Activated naive CD8-positive, alpha-beta T cell (primary cell): Measurements from ENCODE around the gene FAM20A.
A peak's percentile ranks its signal among the peaks of the same experiment; 100 is the strongest.
"Not testable (repeated sequence)": the region's sequence is repeated elsewhere in the genome, so short reads cannot be mapped to it uniquely, and the experiment has no call there.

ENCODE experiments used
- H3K27ac Mint-ChIP-seq: one replicate; pipeline ENCODE4 v1.8.0; 2021; ENCODE audit warnings: mixed read lengths
- H3K27me3 Mint-ChIP-seq: one replicate; pipeline ENCODE4 v1.8.0; 2021; ENCODE audit warnings: mixed read lengths
- H3K36me3 Mint-ChIP-seq: one replicate; pipeline ENCODE4 v1.8.0; 2021; ENCODE audit warnings: mixed read lengths
- H3K4me1 Mint-ChIP-seq: one replicate; pipeline ENCODE4 v1.8.0; 2021; ENCODE audit warnings: low read depth, mixed read lengths
- H3K4me3 Mint-ChIP-seq: one replicate; pipeline ENCODE4 v1.8.0; 2021; ENCODE audit warnings: mild to moderate bottlenecking, mixed read lengths
- H3K9me3 Mint-ChIP-seq: one replicate; pipeline ENCODE4 v1.8.0; 2021; ENCODE audit warnings: low read depth, mixed read lengths

Gene FAM20A

DNA sequence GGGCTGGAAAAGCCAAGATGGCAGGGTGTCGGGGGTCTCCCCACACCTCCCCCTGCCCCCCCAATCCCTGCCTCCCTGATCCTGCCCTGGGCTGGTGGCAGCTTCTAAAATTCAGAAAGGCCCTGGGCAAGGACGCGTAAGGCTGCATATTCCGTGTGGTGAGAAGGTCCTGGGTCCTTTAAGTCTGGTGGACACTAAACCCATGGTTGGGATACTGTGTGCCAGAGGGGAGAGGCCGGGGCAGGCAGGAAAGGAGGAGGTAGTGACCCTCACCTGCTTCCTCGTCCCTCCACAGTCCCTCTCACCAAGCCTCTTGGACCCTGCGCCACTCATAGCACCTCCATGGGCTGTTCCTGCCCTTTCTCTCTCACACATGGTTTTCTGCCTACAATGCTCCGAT lies 60.2 kb downstream of the FAM20A start:
- Mint-ChIP-seq H3K9me3 (no peaks in the 10 kb centered on the region), H3K36me3 (no peaks in the 10 kb centered on the region), H3K27ac (no peak overlapping the region), H3K4me1 (no peaks in the 10 kb centered on the region), H3K27me3 (no peaks in the 10 kb centered on the region), H3K4me3 (no peak overlapping the region)

- H3K4me1 Mint-ChIP-seq: no peaks in the 10 kb centered on the region
- H3K36me3 Mint-ChIP-seq: peaks cover 3% of the 10 kb centered on the region
- no peak overlapping the region for H3K4me3 Mint-ChIP-seq
- no peak overlapping the region for H3K27ac Mint-ChIP-seq
- H3K9me3 Mint-ChIP-seq: no peaks in the 10 kb centered on the region
- no peaks in the 10 kb centered on the region for H3K27me3 Mint-ChIP-seq
Measured at GRCh38 chr17:68539548-68540467, 61.4 kb downstream of the FAM20A start.

DNA sequence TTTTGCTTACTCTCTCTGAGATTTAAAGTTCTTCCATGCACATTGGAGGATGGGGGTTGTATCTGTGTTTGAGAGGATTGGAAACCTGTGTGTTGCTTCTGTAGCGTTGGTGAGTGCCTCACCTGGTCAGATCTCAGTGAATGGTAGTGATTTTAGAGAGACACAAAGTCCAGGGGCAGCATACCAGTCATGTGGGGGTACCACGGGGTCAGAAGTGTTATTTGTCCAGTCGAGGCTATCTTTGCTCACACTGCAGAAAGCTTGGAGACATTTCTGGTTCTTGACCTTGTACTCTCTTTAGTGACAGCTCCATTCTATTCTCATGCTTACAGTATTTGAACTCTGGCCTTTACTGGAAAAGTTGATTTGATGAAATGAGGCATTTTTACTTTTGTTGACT lies 65.2 kb downstream of the FAM20A start:
- Mint-ChIP-seq H3K4me1 (no peaks in the 10 kb centered on the region), H3K9me3 (no peaks in the 10 kb centered on the region), H3K27me3 (no peaks in the 10 kb centered on the region), H3K4me3 (no peak overlapping the region), H3K27ac (no peak overlapping the region), H3K36me3 (peaks cover 6% of the 10 kb centered on the region)

DNA sequence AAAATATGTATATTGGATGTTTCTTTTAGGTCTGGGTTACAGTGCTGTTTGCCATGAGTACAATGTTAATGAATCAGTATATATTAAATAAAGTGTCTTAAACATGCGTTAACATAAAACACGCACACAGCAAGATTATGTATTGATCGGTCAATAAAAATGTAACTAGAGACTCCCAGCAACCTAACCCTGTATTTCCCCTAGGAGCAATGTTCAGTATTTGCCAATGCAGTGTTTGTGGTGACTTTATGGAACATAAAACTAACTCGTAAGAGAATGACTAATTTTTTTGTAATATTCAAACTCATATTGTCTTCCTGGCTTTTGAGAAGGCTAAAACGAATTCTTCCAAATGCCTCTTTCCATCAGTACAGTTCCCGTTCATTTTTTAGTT lies 66.5 kb downstream of the FAM20A start:
- Mint-ChIP-seq H3K4me3 (no peak overlapping the region), H3K36me3 (peaks cover 6% of the 10 kb centered on the region), H3K27ac (no peak overlapping the region), H3K9me3 (no peaks in the 10 kb centered on the region), H3K27me3 (no peaks in the 10 kb centered on the region), H3K4me1 (no peaks in the 10 kb centered on the region)

GRCh38 chr17:68533887-68534694 lies 67.1 kb downstream of the FAM20A start:
- H3K4me1 Mint-ChIP-seq: no peaks in the 10 kb centered on the region
- H3K27ac Mint-ChIP-seq: no peak overlapping the region
- no peaks in the 10 kb centered on the region for H3K9me3 Mint-ChIP-seq
- no peak overlapping the region for H3K4me3 Mint-ChIP-seq
- H3K27me3 Mint-ChIP-seq: no peaks in the 10 kb centered on the region
- H3K36me3 Mint-ChIP-seq: peaks cover 6% of the 10 kb centered on the region

DNA sequence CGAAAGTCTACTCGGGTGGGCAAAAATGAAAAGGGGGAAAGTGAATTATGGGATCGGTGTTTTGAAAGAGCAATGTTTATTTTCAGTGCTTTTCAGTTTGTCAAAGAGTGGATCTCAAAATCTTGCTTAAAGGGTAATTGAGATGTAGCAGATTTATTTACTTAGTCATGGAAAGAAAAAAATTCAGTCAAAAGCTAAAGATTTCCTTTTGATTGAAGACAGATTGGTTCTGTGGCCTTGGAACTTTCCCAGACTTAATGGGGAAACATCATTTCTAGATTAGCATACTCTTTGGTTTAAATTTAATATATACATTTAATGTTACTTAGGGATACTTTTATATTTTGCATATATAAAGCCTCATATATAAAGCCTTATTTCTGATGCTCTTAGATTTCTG lies 68.3 kb downstream of the FAM20A start:
- no peaks in the 10 kb centered on the region for H3K27me3 Mint-ChIP-seq
- no peak overlapping the region for H3K27ac Mint-ChIP-seq
- no peaks in the 10 kb centered on the region for H3K4me1 Mint-ChIP-seq
- H3K9me3 Mint-ChIP-seq: no peaks in the 10 kb centered on the region
- peaks cover 6% of the 10 kb centered on the region for H3K36me3 Mint-ChIP-seq
- H3K4me3 Mint-ChIP-seq: no peak overlapping the region

DNA sequence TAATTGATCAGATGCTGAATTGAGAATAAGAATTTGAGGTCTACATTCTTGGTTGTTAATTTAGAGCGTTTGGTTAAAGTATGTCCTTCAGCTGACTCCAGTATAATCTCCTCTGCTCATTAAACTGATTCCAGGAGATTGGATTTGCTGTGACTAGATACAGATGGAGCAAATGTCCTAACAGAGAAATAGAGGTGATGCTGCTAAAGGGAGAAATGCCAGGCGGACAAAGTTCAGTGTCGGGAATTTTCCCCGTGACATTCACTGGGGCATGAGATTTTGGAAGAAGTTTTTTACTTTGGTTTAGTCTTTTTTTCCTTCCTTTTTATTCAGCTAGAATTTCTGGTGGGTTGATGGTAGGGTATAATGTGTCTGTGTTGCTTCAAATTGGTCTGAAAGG lies 69.9 kb downstream of the FAM20A start:
- Mint-ChIP-seq H3K4me3 (no peak overlapping the region), H3K27ac (peak overlapping the region; percentile 46), H3K27me3 (no peaks in the 10 kb centered on the region), H3K9me3 (no peaks in the 10 kb centered on the region), H3K4me1 (peaks cover 3% of the 10 kb centered on the region), H3K36me3 (peaks cover 10% of the 10 kb centered on the region)

GRCh38 chr17:68527314-68527713 lies 73.9 kb downstream of the FAM20A start:
- Mint-ChIP-seq H3K36me3 (peaks cover 10% of the 10 kb centered on the region), H3K9me3 (no peaks in the 10 kb centered on the region), H3K4me1 (peaks cover 3% of the 10 kb centered on the region), H3K4me3 (no peak overlapping the region), H3K27ac (no peak overlapping the region), H3K27me3 (no peaks in the 10 kb centered on the region)

- Mint-ChIP-seq H3K4me3 (no peak overlapping the region), H3K27me3 (no peaks in the 10 kb centered on the region), H3K36me3 (peaks cover 10% of the 10 kb centered on the region), H3K4me1 (peaks cover 3% of the 10 kb centered on the region), H3K27ac (peak overlapping the region; percentile 4), H3K9me3 (no peaks in the 10 kb centered on the region)
Measured at GRCh38 chr17:68526548-68526947, 74.6 kb downstream of the FAM20A start.

- H3K36me3 Mint-ChIP-seq: peaks cover 17% of the 10 kb centered on the region
- no peaks in the 10 kb centered on the region for H3K27me3 Mint-ChIP-seq
- peaks cover 25% of the 10 kb centered on the region for H3K4me1 Mint-ChIP-seq
Measured at GRCh38 chr17:68522266-68522665, 78.9 kb downstream of the FAM20A start.

GRCh38 chr17:68519911-68520310 lies 81.3 kb downstream of the FAM20A start:
- H3K4me1 Mint-ChIP-seq: peaks cover 44% of the 10 kb centered on the region
- H3K27me3 Mint-ChIP-seq: no peaks in the 10 kb centered on the region
- no peaks in the 10 kb centered on the region for H3K9me3 Mint-ChIP-seq
- no peak overlapping the region for H3K4me3 Mint-ChIP-seq
- no peak overlapping the region for H3K27ac Mint-ChIP-seq
- H3K36me3 Mint-ChIP-seq: peaks cover 23% of the 10 kb centered on the region

More at GRCh38 chr17:68522266-68522665, 78.9 kb downstream of the FAM20A start:
- no peak overlapping the region for H3K27ac Mint-ChIP-seq
- no peaks in the 10 kb centered on the region for H3K9me3 Mint-ChIP-seq
- no peak overlapping the region for H3K4me3 Mint-ChIP-seq

GRCh38 chr17:68519051-68519450 lies 82.1 kb downstream of the FAM20A start:
- H3K9me3 Mint-ChIP-seq, H3K27ac Mint-ChIP-seq, H3K27me3 Mint-ChIP-seq, H3K4me3 Mint-ChIP-seq: not testable (repeated sequence)
- peaks cover 52% of the 10 kb centered on the region for H3K4me1 Mint-ChIP-seq
- peaks cover 23% of the 10 kb centered on the region for H3K36me3 Mint-ChIP-seq

- peaks cover 60% of the 10 kb centered on the region for H3K4me1 Mint-ChIP-seq
- H3K36me3 Mint-ChIP-seq: peaks cover 23% of the 10 kb centered on the region
- H3K27me3 Mint-ChIP-seq: no peaks in the 10 kb centered on the region
- H3K27ac Mint-ChIP-seq: no peak overlapping the region
- H3K9me3 Mint-ChIP-seq: no peaks in the 10 kb centered on the region
- no peak overlapping the region for H3K4me3 Mint-ChIP-seq
Measured at GRCh38 chr17:68518063-68518815, 82.9 kb downstream of the FAM20A start.

- peaks cover 23% of the 10 kb centered on the region for H3K36me3 Mint-ChIP-seq
- peaks cover 63% of the 10 kb centered on the region for H3K4me1 Mint-ChIP-seq
- not testable (repeated sequence) for H3K4me3 Mint-ChIP-seq, H3K9me3 Mint-ChIP-seq, H3K27me3 Mint-ChIP-seq, H3K27ac Mint-ChIP-seq
Measured at GRCh38 chr17:68517605-68518004, 83.6 kb downstream of the FAM20A start.

DNA sequence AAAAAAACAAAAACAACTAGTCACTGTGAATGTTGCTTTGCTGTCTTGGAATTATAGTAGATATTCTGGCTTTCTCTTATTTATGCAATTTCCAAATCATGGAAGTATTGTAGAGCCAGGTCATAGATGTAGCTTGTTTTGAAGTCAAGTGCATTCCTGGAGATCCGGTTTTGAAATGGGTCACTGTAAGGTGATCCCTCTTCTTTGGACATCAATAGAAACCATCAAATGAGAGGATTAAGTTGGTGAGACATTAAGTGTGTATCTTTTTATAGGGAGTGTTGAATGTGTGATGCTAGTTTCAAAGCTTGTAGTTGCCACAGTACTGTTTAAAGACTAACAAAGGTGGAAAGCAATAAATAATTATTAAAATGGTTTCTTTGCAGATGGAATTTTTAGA lies 84.4 kb downstream of the FAM20A start:
- no peak overlapping the region for H3K4me3 Mint-ChIP-seq
- peaks cover 23% of the 10 kb centered on the region for H3K36me3 Mint-ChIP-seq
- peaks cover 66% of the 10 kb centered on the region for H3K4me1 Mint-ChIP-seq
- no peaks in the 10 kb centered on the region for H3K9me3 Mint-ChIP-seq
- peak overlapping the region; percentile 64 for H3K27ac Mint-ChIP-seq
- no peaks in the 10 kb centered on the region for H3K27me3 Mint-ChIP-seq
